ENCODE measurements around the gene SPAG16.
"Not testable (repeated sequence)": the region's sequence is repeated elsewhere in the genome, so short reads cannot be mapped to it uniquely, and the experiment has no call there.

SPAG16 gene

DNA sequence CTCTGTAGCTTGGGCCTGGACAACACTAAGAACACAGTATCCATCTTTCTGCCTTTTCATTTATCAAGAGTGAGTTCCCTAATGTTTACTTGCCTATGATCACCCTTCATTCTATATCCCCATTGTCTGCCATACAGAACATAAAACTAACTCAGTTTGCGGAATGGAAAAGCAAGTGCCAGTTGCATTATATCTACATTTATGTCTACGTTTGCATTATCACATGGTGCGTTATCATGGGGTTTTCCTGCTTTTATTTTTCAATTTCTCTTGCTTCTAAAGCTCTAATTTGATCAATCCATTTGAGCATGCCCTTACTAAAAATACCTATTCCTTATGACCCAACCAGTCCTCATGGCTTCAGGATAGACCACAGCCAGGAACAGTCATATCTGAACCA, 704.9 kb downstream of the SPAG16 start:
- Histone ChIP-seq H3F3A (ENCODE audit: low read depth) (no peaks in the 10 kb centered on the region), H3K36me3 (ENCODE audit: insufficient read depth, low read length) (no peaks in the 10 kb centered on the region), H3K27me3 (ENCODE audit: insufficient read depth, low read length, poor library complexity, severe bottlenecking) (no peaks in the 10 kb centered on the region), H3K9ac (ENCODE audit: low read depth, low read length, poor library complexity, severe bottlenecking) (no peak overlapping the region), H2AFZ (ENCODE audit: low read length) (no peak overlapping the region), H3K79me2 (ENCODE audit: insufficient read depth, low read length) (no peaks in the 10 kb centered on the region), H3K9me2 (replicated peaks; ENCODE audit: low read depth, low read length) (no peaks in the 10 kb centered on the region), H3K4me3 (ENCODE audit: low read length, poor library complexity, severe bottlenecking) (no peak overlapping the region), H3K9me3 (ENCODE audit: insufficient read depth, low read depth, low read length) (no peaks in the 10 kb centered on the region), H3K4me1 (ENCODE audit: insufficient read depth, low read length, poor library complexity, severe bottlenecking) (no peaks in the 10 kb centered on the region), H3K4me2 (ENCODE audit: low read depth, low read length, poor library complexity, severe bottlenecking) (no peak overlapping the region), H4K20me1 (ENCODE audit: insufficient read depth, low read length, poor library complexity, severe bottlenecking) (no peaks in the 10 kb centered on the region)
- TF ChIP-seq, protein P1, sequence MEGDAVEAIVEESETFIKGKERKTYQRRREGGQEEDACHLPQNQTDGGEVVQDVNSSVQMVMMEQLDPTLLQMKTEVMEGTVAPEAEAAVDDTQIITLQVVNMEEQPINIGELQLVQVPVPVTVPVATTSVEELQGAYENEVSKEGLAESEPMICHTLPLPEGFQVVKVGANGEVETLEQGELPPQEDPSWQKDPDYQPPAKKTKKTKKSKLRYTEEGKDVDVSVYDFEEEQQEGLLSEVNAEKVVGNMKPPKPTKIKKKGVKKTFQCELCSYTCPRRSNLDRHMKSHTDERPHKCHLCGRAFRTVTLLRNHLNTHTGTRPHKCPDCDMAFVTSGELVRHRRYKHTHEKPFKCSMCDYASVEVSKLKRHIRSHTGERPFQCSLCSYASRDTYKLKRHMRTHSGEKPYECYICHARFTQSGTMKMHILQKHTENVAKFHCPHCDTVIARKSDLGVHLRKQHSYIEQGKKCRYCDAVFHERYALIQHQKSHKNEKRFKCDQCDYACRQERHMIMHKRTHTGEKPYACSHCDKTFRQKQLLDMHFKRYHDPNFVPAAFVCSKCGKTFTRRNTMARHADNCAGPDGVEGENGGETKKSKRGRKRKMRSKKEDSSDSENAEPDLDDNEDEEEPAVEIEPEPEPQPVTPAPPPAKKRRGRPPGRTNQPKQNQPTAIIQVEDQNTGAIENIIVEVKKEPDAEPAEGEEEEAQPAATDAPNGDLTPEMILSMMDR (conservative IDR thresholded peaks at IDR 0.05; ENCODE audit: low read length): no peak
- no peak for TF ChIP-seq EZH2phosphoT487 (IDR thresholded peaks at IDR 0.05; ENCODE audit: borderline replicate concordance)

DNA sequence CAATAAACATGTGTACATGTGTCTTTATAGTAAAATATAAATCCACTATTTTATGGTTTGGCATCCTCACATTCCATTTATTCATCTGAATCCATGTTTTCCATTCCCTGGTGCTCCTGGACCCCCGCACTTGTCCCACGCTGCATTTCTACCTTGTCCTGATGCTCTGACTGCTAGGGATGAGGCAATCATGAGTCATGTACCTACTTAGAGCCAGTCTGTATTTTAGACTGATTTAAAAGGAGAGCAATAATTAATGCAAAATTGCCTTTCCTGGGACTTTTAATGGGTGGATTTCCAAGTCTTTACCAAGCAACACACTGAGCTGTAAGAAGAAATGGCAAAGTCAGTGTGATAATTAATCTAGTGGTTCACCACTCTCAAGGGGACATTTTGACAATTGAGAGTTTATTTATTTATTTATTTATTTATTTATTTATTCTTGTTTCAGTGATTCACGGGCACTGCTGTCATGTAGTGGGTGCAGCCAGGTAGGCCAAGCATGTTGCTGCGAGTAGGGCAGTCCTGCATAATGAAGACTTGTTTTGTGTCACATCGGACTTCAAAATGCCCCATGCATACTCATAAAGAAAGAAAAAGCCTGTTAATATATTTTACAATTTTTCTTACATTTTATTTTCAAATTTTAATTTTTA, 707.3 kb downstream of the SPAG16 start:
- TF ChIP-seq, protein P1 (conservative IDR thresholded peaks at IDR 0.05; ENCODE audit: low read length): no peak
- TF ChIP-seq EZH2phosphoT487 (IDR thresholded peaks at IDR 0.05; ENCODE audit: borderline replicate concordance): no peak

DNA sequence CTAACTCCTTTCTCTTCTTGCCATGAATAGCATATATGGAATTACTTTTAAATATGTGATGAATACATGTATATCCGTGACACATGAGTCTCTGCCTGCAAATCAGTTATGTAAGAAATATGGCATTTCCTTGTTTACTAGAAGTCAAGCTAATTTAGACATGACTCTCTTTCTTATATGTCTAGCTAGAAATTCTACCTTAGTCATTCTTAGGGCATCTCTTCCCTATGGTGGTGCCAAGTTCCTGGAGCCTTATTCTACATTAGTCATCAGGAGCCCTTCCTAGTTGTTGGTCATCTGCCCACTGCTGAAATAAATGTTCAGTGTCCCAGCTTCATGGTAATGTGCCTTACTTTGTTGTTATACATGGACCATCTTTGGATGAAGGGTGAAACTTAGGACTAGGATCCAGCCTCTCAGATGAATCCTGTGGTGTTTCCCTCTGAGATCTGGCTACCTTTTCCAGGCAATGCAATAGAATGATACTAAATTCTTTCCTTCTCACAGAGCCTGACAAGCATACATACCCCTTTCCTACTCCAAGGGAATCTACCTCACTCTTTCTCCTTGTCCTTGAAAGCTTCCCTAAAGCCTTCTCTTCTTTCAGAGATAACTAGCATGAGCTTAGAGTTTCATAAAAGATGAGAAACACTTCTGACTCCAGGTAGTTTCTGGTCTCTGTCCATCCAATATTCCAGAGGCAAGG, 711.3 kb downstream of the SPAG16 start:
- Histone ChIP-seq H3K9ac (ENCODE audit: low read depth, low read length, poor library complexity, severe bottlenecking) (no peak overlapping the region), H3K9me2 (replicated peaks; ENCODE audit: low read depth, low read length) (no peaks in the 10 kb centered on the region), H3K4me1 (ENCODE audit: insufficient read depth, low read length, poor library complexity, severe bottlenecking) (no peaks in the 10 kb centered on the region), H3F3A (ENCODE audit: low read depth) (no peaks in the 10 kb centered on the region), H3K36me3 (ENCODE audit: insufficient read depth, low read length) (no peaks in the 10 kb centered on the region), H3K4me2 (ENCODE audit: low read depth, low read length, poor library complexity, severe bottlenecking) (no peak overlapping the region), H2AFZ (ENCODE audit: low read length) (no peak overlapping the region), H3K27me3 (ENCODE audit: insufficient read depth, low read length, poor library complexity, severe bottlenecking) (no peaks in the 10 kb centered on the region), H3K4me3 (ENCODE audit: low read length, poor library complexity, severe bottlenecking) (no peak overlapping the region), H4K20me1 (ENCODE audit: insufficient read depth, low read length, poor library complexity, severe bottlenecking) (no peaks in the 10 kb centered on the region), H3K79me2 (ENCODE audit: insufficient read depth, low read length) (no peaks in the 10 kb centered on the region), H3K9me3 (ENCODE audit: insufficient read depth, low read depth, low read length) (no peaks in the 10 kb centered on the region)
- no peak for TF ChIP-seq EZH2phosphoT487 (IDR thresholded peaks at IDR 0.05; ENCODE audit: borderline replicate concordance)
- TF ChIP-seq, protein P1 (conservative IDR thresholded peaks at IDR 0.05; ENCODE audit: low read length): no peak

More for the DNA sequence above, 707.3 kb downstream of the SPAG16 start:
- no peak overlapping the region for H3K9ac ChIP-seq (ENCODE audit: low read depth, low read length, poor library complexity, severe bottlenecking)
- no peaks in the 10 kb centered on the region for H3K27me3 ChIP-seq (ENCODE audit: insufficient read depth, low read length, poor library complexity, severe bottlenecking)
- H3K36me3 ChIP-seq (ENCODE audit: insufficient read depth, low read length): no peaks in the 10 kb centered on the region
- H3K4me3 ChIP-seq (ENCODE audit: low read length, poor library complexity, severe bottlenecking): no peak overlapping the region
- no peaks in the 10 kb centered on the region for H3K9me2 ChIP-seq (replicated peaks; ENCODE audit: low read depth, low read length)
- no peaks in the 10 kb centered on the region for H3K9me3 ChIP-seq (ENCODE audit: insufficient read depth, low read depth, low read length)
- no peak overlapping the region for H3K4me2 ChIP-seq (ENCODE audit: low read depth, low read length, poor library complexity, severe bottlenecking)
- no peak overlapping the region for H2AFZ ChIP-seq (ENCODE audit: low read length)
- no peaks in the 10 kb centered on the region for H3F3A ChIP-seq (ENCODE audit: low read depth)
- no peaks in the 10 kb centered on the region for H3K4me1 ChIP-seq (ENCODE audit: insufficient read depth, low read length, poor library complexity, severe bottlenecking)
- no peaks in the 10 kb centered on the region for H4K20me1 ChIP-seq (ENCODE audit: insufficient read depth, low read length, poor library complexity, severe bottlenecking)
- no peaks in the 10 kb centered on the region for H3K79me2 ChIP-seq (ENCODE audit: insufficient read depth, low read length)

DNA sequence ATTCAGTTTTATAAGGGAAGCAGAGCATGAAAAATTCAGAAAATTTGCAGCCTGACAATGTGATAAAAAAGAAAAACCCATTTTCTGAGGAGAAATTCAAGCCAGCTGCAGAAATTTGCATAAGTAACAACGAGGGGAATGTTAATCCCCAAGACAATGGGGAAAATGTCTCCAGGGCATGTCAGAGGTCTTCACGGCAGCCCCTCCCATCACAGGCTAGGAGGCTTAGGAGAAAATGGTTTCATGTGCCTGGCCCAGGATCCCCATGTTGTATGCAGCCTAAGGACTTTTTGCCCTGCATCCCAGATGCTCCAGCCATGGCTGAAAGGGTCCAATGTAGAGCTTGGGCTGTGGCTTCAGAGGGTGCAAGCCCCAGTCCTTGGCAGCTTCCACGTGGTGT, 714.7 kb downstream of the SPAG16 start:
- H3K9me3 ChIP-seq (ENCODE audit: insufficient read depth, low read depth, low read length); H3K9ac ChIP-seq (ENCODE audit: low read depth, low read length, poor library complexity, severe bottlenecking); H3K9me2 ChIP-seq (replicated peaks; ENCODE audit: low read depth, low read length); H3K36me3 ChIP-seq (ENCODE audit: insufficient read depth, low read length); H3K4me2 ChIP-seq (ENCODE audit: low read depth, low read length, poor library complexity, severe bottlenecking); H3K4me3 ChIP-seq (ENCODE audit: low read length, poor library complexity, severe bottlenecking); H3K27me3 ChIP-seq (ENCODE audit: insufficient read depth, low read length, poor library complexity, severe bottlenecking); H4K20me1 ChIP-seq (ENCODE audit: insufficient read depth, low read length, poor library complexity, severe bottlenecking); H3K79me2 ChIP-seq (ENCODE audit: insufficient read depth, low read length); H3K4me1 ChIP-seq (ENCODE audit: insufficient read depth, low read length, poor library complexity, severe bottlenecking); H3F3A ChIP-seq (ENCODE audit: low read depth); H2AFZ ChIP-seq (ENCODE audit: low read length): not testable (repeated sequence)
